Activated naive CD8-positive, alpha-beta T cell treated with anti-CD3 and anti-CD28 coated beads, Interleukin-2, amount 50 U/mL, for 24 hours (primary cell): Measurements from ENCODE around the gene HES7.
A peak's percentile ranks its signal among the peaks of the same experiment; 100 is the strongest.

Experiments used
- ATAC-seq: fragments of 150-1000 bp; cut with Tn5 transposase; one replicate; pipeline ENCODE4 v1.10.0; 2021
- DNase-seq: peaks from one replicate; pipeline ENCODE4 v3.0.0; 2021
- H3K27ac Mint-ChIP-seq: one replicate; pipeline ENCODE4 v1.8.0; 2021; ENCODE audit warnings: mild to moderate bottlenecking, mixed read lengths
- H3K27me3 Mint-ChIP-seq: one replicate; pipeline ENCODE4 v1.8.0; 2021; ENCODE audit warnings: mixed read lengths
- H3K36me3 Mint-ChIP-seq: one replicate; pipeline ENCODE4 v1.8.0; 2021; ENCODE audit warnings: low read depth, mixed read lengths
- H3K4me1 Mint-ChIP-seq: one replicate; pipeline ENCODE4 v1.8.0; 2021; ENCODE audit warnings: mixed read lengths
- H3K4me3 Mint-ChIP-seq: one replicate; pipeline ENCODE4 v1.8.0; 2021; ENCODE audit warnings: mild to moderate bottlenecking, moderate library complexity, mixed read lengths
- H3K9me3 Mint-ChIP-seq: one replicate; pipeline ENCODE4 v1.8.0; 2021; ENCODE audit warnings: mixed read lengths

The HES7 gene

GRCh38 chr17:8141045-8141444 lies 17.1 kb upstream of the HES7 start:
- no peak overlapping the region for H3K27ac Mint-ChIP-seq
- peaks cover 23% of the 10 kb centered on the region for H3K36me3 Mint-ChIP-seq
- DNase-seq (no peak), ATAC-seq (no peak)
- peaks cover 5% of the 10 kb centered on the region for H3K27me3 Mint-ChIP-seq
- H3K4me1 Mint-ChIP-seq = peaks cover 2% of the 10 kb centered on the region
- H3K9me3 Mint-ChIP-seq = no peaks in the 10 kb centered on the region
- H3K4me3 Mint-ChIP-seq = no peak overlapping the region

DNA sequence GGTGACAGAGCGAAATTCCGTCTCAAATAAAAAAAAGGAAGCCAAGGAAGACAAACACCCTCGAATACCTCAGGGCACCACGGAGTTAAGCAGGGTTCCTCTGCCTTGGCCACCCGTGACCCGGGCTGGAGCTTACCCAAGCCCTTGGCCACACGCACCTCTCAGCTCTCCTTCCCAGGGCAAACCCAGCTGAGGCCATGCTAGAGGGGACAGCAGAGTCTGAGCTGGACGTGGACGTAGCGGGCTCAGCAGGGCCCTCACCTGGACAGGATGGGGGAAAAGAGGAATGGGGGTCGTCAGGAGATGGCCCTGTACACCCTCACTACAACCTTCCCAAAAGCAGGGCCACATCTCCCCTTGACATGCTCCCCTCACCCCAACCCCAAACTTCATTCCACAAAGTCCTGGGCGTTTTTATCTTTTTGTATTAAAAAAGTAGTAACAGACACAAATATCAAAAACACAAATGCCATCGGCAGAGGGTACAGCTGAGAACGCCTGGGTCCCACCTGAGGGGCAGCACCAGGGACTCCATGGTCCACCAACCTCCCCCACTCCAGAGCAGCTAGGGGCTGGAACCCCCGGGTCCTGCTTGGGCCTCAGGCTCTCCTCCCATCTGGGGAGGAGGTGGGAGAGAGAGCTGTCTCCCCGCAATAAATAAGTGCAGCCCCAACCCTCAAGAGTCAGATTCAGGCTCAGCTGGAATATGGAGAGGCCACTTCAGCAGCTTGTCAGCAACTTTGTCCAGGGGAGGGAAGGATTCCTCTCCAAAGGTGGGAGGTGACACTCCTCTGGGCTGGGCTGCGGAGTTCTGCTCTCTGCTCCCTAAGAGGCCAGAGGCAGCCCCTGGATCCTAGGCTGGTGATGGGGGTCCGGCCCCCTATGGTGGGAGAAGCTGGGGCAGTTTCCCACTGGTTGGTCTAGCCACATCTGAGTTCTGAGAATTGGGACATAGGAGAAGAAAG lies 16.4 kb upstream of the HES7 start:
- Mint-ChIP-seq H3K4me1 (peaks cover 2% of the 10 kb centered on the region), H3K9me3 (no peaks in the 10 kb centered on the region), H3K27ac (no peak overlapping the region), H3K27me3 (peaks cover 5% of the 10 kb centered on the region), H3K4me3 (no peak overlapping the region), H3K36me3 (peaks cover 21% of the 10 kb centered on the region)
- no peak for ATAC-seq
- no peak for DNase-seq

- Mint-ChIP-seq H3K27me3 (peaks cover 6% of the 10 kb centered on the region), H3K9me3 (no peaks in the 10 kb centered on the region), H3K36me3 (peaks cover 16% of the 10 kb centered on the region), H3K4me3 (no peak overlapping the region), H3K4me1 (peaks cover 4% of the 10 kb centered on the region), H3K27ac (no peak overlapping the region)
- DNase-seq (peak; percentile 98), ATAC-seq (peak; percentile 95)
Measured at GRCh38 chr17:8138672-8139371, 14.9 kb upstream of the HES7 start.

GRCh38 chr17:8138374-8138671 lies 14.4 kb upstream of the HES7 start:
- ATAC-seq (no peak), DNase-seq (no peak)
- Mint-ChIP-seq H3K27ac (no peak overlapping the region), H3K4me1 (peaks cover 4% of the 10 kb centered on the region), H3K27me3 (peaks cover 6% of the 10 kb centered on the region), H3K4me3 (no peak overlapping the region), H3K9me3 (no peaks in the 10 kb centered on the region), H3K36me3 (peaks cover 15% of the 10 kb centered on the region)

- Mint-ChIP-seq H3K4me3 (no peak overlapping the region), H3K27ac (no peak overlapping the region), H3K9me3 (no peaks in the 10 kb centered on the region), H3K27me3 (peaks cover 6% of the 10 kb centered on the region), H3K4me1 (peaks cover 4% of the 10 kb centered on the region), H3K36me3 (peaks cover 15% of the 10 kb centered on the region)
- DNase-seq = no peak
- no peak for ATAC-seq
Measured at GRCh38 chr17:8137645-8138373, 13.9 kb upstream of the HES7 start.

GRCh38 chr17:8133941-8134340 lies 10.0 kb upstream of the HES7 start:
- no peak overlapping the region for H3K4me3 Mint-ChIP-seq
- no peak overlapping the region for H3K27ac Mint-ChIP-seq
- no peaks in the 10 kb centered on the region for H3K36me3 Mint-ChIP-seq
- ATAC-seq (no peak), DNase-seq (no peak)
- no peaks in the 10 kb centered on the region for H3K9me3 Mint-ChIP-seq
- H3K27me3 Mint-ChIP-seq = peaks cover 7% of the 10 kb centered on the region
- peaks cover 8% of the 10 kb centered on the region for H3K4me1 Mint-ChIP-seq

DNA sequence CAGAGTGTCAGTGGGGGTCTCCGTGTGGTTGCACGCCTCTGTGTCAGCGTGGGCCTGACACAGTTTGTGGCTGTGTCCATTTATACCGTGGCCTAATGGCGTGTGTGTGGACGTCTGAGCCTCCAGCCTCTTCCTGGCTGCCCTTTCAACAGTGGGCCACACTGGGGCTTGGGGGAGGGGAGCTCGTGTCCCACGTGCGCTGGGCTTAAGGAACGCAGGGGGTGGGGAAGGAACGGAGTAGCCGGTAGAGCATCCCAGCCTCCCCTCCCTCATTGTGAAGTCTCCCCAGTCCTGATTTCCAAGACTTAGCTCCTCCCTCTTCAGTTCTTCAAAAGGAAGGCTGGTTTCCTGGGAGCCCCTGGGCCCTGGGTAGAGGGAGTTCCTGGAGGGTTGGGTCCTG lies 9.5 kb upstream of the HES7 start:
- Mint-ChIP-seq H3K27me3 (peaks cover 7% of the 10 kb centered on the region), H3K27ac (no peak overlapping the region), H3K36me3 (no peaks in the 10 kb centered on the region), H3K4me3 (no peak overlapping the region), H3K9me3 (no peaks in the 10 kb centered on the region), H3K4me1 (peaks cover 8% of the 10 kb centered on the region)
- DNase-seq (no peak), ATAC-seq (no peak)

- Mint-ChIP-seq H3K36me3 (no peaks in the 10 kb centered on the region), H3K27me3 (peaks cover 11% of the 10 kb centered on the region), H3K4me1 (peaks cover 12% of the 10 kb centered on the region), H3K27ac (no peak overlapping the region), H3K9me3 (no peaks in the 10 kb centered on the region), H3K4me3 (no peak overlapping the region)
- DNase-seq (no peak), ATAC-seq (peak; percentile 81)
Measured at GRCh38 chr17:8131844-8132441, 8.0 kb upstream of the HES7 start.

DNA sequence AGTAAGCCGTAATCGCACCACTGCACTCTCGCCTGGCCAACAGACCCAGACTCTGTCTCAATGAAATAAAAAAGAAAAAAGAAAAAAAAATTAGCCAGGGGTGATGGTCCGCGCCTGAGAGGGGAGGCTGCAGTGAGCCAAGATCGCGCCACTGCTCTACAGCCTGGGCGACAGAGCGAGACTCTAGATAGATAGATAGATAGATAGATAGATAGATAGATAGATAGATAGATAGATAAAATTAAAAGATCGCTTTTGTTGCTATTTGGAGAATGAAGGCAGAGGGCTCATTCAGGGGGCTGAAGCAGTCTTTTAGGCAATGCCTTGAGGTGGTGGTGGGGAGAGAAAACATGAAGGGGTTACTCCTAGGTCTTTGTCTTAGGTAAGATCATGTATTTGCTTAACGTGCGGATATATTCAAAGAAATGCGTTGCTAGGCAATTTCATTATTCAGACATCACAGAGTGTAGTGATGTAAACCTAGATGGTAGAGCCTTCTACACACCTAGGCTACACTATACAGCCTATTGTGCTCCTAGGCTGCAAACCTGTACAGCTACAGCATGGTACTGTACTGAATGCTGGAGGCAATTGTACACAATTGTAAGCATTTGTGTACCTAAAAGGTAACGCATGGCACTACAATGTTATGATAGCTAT lies 4.3 kb upstream of the HES7 start:
- ATAC-seq = no peak
- Mint-ChIP-seq H3K4me3 (no peak overlapping the region), H3K4me1 (peaks cover 41% of the 10 kb centered on the region), H3K27me3 (peaks cover 29% of the 10 kb centered on the region), H3K36me3 (peaks cover 5% of the 10 kb centered on the region), H3K9me3 (no peaks in the 10 kb centered on the region), H3K27ac (no peak overlapping the region)
- DNase-seq = no peak

- H3K4me1 Mint-ChIP-seq = peaks cover 48% of the 10 kb centered on the region
- H3K27ac Mint-ChIP-seq = peak overlapping the region; percentile 97
- peak; percentile 70 for DNase-seq
Measured at GRCh38 chr17:8126491-8127066, 2.7 kb upstream of the HES7 start.

DNA sequence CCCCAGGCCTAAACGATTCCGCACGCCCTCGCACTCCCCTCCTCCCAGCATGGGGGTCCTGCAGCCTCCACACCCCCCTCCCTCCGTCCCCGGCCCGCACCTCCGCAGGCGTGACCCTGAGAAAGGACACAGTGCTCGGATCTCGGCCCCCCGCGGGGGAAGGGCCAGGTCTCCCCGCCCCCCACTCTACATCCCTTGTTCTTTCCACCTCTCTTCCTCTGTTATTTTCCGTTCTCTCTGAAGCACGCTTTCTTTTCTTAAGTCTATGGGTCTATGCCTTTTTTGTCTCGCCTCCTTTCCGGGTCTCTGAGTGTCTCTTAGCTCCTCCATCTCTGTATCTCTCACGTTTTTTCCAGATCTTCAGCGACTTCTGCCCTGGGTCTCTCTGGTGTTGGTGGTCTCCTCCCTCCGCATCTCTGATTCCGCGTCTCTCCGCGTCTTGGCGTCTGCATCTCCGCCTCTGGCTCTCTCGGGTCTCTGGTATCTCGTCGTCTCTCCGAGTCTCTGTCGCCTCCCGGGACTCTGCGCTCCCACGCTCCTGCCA lies 2.1 kb upstream of the HES7 start:
- peaks cover 50% of the 10 kb centered on the region for H3K4me1 Mint-ChIP-seq
- peaks cover 39% of the 10 kb centered on the region for H3K27me3 Mint-ChIP-seq
- no peaks in the 10 kb centered on the region for H3K9me3 Mint-ChIP-seq
- peak overlapping the region; percentile 93 for H3K4me3 Mint-ChIP-seq
- peak; percentile 53 for DNase-seq
- H3K27ac Mint-ChIP-seq = peak overlapping the region; percentile 97
- no peak for ATAC-seq
- H3K36me3 Mint-ChIP-seq = peaks cover 5% of the 10 kb centered on the region

More at GRCh38 chr17:8126491-8127066, 2.7 kb upstream of the HES7 start:
- no peaks in the 10 kb centered on the region for H3K9me3 Mint-ChIP-seq
- H3K27me3 Mint-ChIP-seq = peaks cover 37% of the 10 kb centered on the region
- H3K4me3 Mint-ChIP-seq = peak overlapping the region; percentile 93
- H3K36me3 Mint-ChIP-seq = peaks cover 5% of the 10 kb centered on the region
- peak; percentile 42 for ATAC-seq

GRCh38 chr17:8125154-8125946 lies 1.4 kb upstream of the HES7 start:
- H3K27ac Mint-ChIP-seq = peak overlapping the region; percentile 97

More at GRCh38 chr17:8125154-8125946, 1.4 kb upstream of the HES7 start:
- DNase-seq (peak; percentile 92), ATAC-seq (peak; percentile 37)
- Mint-ChIP-seq H3K27me3 (peaks cover 45% of the 10 kb centered on the region), H3K36me3 (peaks cover 9% of the 10 kb centered on the region), H3K9me3 (peaks cover 3% of the 10 kb centered on the region), H3K4me1 (peaks cover 57% of the 10 kb centered on the region), H3K4me3 (peak overlapping the region; percentile 93)
